Heart right ventricle (tissue), 16 donors: ENCODE data around the gene MALRD1. TPM values are rescaled to one million over a fixed set of nuclear protein-coding genes. Genes with fewer than 3 reads are reported as not detected.

Source experiments
- ATAC-seq, 8 donors: fragments of 200-7000 bp; cut with Tn5 transposase; one replicate each; pipeline ENCODE4 v1.9.1; 2020; ENCODE audit warnings: mild to moderate bottlenecking in 8 of 8, moderate library complexity in 8 of 8, moderate number of reproducible peaks in 1 of 8
- DNase-seq, 2 donors: peaks; one replicate each; pipeline ENCODE4 v3.0.0-alpha.2; 2020
- H3K27ac ChIP-seq, 10 donors: fragments of 200-600 bp; sonication (generic) in 2 of 10; one replicate each; pipeline versions ENCODE4 v1.5.0 to v1.8.0; 2020 to 2022; ENCODE audit warnings: mild to moderate bottlenecking in 3 of 10
- H3K27me3 ChIP-seq, 7 donors: fragments of 200-600 bp; one replicate each; pipeline ENCODE4 v1.8.0; 2021 to 2022; ENCODE audit warnings: mild to moderate bottlenecking in 2 of 7
- H3K36me3 ChIP-seq, 9 donors: fragments of 200-600 bp; sonication (generic) in 1 of 9; one replicate each; pipeline versions ENCODE4 v1.5.0 to v1.8.0; 2020 to 2022; ENCODE audit warnings: mild to moderate bottlenecking in 2 of 9
- H3K4me1 ChIP-seq, 9 donors: fragments of 200-600 bp; sonication (generic) in 1 of 9; one replicate each; pipeline versions ENCODE4 v1.5.0 to v1.8.0; 2020 to 2022; ENCODE audit warnings: mild to moderate bottlenecking in 4 of 9
- H3K4me3 ChIP-seq, 10 donors: fragments of 200-600 bp; sonication (generic) in 2 of 10; one replicate each; pipeline versions ENCODE4 v1.5.0 to v1.8.0; 2020 to 2022; ENCODE audit warnings: mild to moderate bottlenecking in 7 of 10, moderate library complexity in 2 of 10
- H3K9me3 ChIP-seq, 11 donors: fragments of 200-600 bp in 10 of 11; sonication (generic) in 2 of 11; one replicate each; pipeline versions ENCODE4 v1.5.0 to v1.8.0; 2013 to 2022; ENCODE audit warnings: mild to moderate bottlenecking in 2 of 11, control low read depth in 1 of 11, moderate library complexity in 1 of 11
- WGBS, 2 donors: extraction: QIAGEN DNeasy Blood & Tissue Kit; methylation state at CpG; one replicate each; pipeline ENCODE4 v1.1.7; 2013; ENCODE audit warnings: inconsistent platforms in 1 of 2; 5-methylcytosine and 5-hydroxymethylcytosine counted together
- intact Hi-C, 10 donors: fragments of 100-400 bp; cut with DNase I; formaldehyde crosslinking; loops; one replicate each; pipeline versions ENCODE4 v1.11.1 to v1.14.2; 2022
- polyA plus RNA-seq, 2 donors: library from polyadenylated mRNA; stranded (reverse); fragments of 200-250 nt; gene quantifications; one replicate each; pipeline ENCODE4 v1.2.3, GENCODE V29; 2013
- total RNA-seq, 10 donors: library from RNA; stranded (reverse); fragmentation: NEBNext Ultra II Directional in 3 of 10; extraction: Animal tissue kit (Norgen Biotek cat#: 25700) in 3 of 10; gene quantifications; one replicate each; pipeline versions ENCODE4 v1.2.1 to v1.2.4, GENCODE V29; 2021 to 2023
- TF ChIP-seq, protein P1 (sequence below), 9 donors: fragments of 200-600 bp; sonication (generic) in 2 of 9; IDR thresholded peaks; one replicate each; pipeline versions ENCODE4 v1.5.0 to v1.8.0; 2021 to 2022; ENCODE audit warnings: antibody characterized with exemption in 9 of 9, mild to moderate bottlenecking in 5 of 9, moderate library complexity in 1 of 9
- donor health status: Arrhythmogenic right ventricular cardiomyopathy.
- donor health status: ischemic (EF 13 %, LVEDD 7.1; RV severe dilation, severe dysfunction).
- donor health status: healthy with polysubstance abuse.
- donor health status: DM: no; HTN: yes; CAD: no.
- donor health status: DM: no; HTN: no; CAD: no.
- donor health status: ischemic (EF 25% LVEDD 6.9; RV normal size, moderate dysfunction).
- donor health status: ischemic (EF 25% LVEDD 5.7; RV mildly dilated, moderate dysfunction).
- donor health status: healthy.
- donor health status: DM: yes; HTN: yes; CAD: no.
- donor health status: Ischemic cardiomyopathy.
- donor health status: ischemic (EF 35%, LVEDD 5.7; RV mildly dilated, moderate dysfunction).
- donor health status: nonischemic (EF 11% LVEDD 7.7; RV severe dilation, severe dysfunction).
- donor health status: DM: yes; HTN: yes; CAD: no.
- donor health status: PGD.
- donor health status: ischemic (EF 29% LVEDD 5.4; RV normal size, mild dysfunction).
- donor health status: nonischemic (EF 23%, LVEDD 6.1; RV moderate dilation, normal function).

Gene MALRD1
- total and polyA plus RNA-seq, 12 donors = 0.10 to 2.2 (median 0.47) TPM

DNA sequence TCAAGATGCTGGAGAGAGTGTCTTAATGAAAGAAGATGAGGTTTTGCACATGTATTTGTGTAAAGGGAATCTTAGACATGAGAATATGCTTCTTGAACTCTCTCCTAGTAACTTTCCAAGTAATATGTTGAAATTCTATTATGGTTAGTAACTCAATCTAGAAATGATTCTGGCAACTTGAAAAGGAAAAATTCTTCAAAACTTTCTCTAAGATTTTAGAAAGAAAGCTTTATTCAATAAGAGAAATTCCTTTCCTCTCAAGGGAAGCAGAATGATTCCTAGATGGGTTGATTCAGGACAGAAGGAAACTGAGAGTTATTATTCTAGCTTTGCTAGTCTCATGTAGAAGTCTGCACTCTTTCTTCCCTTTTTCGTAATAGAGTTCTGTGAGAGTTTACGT is 403.3 kb downstream of the MALRD1 start:
- peaks cover 0 to 5% (median 0%) of the 10 kb centered on the region in 11 donors for H3K9me3 ChIP-seq
- no peaks in the 10 kb centered on the region for H3K27me3 ChIP-seq
- no peak overlapping the region for H3K27ac ChIP-seq
- DNase-seq (no peak), ATAC-seq (no peak)
- no peak overlapping the region for H3K4me3 ChIP-seq
- intact Hi-C loops = no loop called here
- 70 to 78% methylated on average over 2 of the region's 2 CpGs for WGBS, 2 donors
- H3K4me1 ChIP-seq = no peaks in the 10 kb centered on the region
- H3K36me3 ChIP-seq = no peaks in the 10 kb centered on the region
- TF ChIP-seq, protein P1, sequence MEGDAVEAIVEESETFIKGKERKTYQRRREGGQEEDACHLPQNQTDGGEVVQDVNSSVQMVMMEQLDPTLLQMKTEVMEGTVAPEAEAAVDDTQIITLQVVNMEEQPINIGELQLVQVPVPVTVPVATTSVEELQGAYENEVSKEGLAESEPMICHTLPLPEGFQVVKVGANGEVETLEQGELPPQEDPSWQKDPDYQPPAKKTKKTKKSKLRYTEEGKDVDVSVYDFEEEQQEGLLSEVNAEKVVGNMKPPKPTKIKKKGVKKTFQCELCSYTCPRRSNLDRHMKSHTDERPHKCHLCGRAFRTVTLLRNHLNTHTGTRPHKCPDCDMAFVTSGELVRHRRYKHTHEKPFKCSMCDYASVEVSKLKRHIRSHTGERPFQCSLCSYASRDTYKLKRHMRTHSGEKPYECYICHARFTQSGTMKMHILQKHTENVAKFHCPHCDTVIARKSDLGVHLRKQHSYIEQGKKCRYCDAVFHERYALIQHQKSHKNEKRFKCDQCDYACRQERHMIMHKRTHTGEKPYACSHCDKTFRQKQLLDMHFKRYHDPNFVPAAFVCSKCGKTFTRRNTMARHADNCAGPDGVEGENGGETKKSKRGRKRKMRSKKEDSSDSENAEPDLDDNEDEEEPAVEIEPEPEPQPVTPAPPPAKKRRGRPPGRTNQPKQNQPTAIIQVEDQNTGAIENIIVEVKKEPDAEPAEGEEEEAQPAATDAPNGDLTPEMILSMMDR (IDR thresholded peaks at IDR 0.05) = no peak

DNA sequence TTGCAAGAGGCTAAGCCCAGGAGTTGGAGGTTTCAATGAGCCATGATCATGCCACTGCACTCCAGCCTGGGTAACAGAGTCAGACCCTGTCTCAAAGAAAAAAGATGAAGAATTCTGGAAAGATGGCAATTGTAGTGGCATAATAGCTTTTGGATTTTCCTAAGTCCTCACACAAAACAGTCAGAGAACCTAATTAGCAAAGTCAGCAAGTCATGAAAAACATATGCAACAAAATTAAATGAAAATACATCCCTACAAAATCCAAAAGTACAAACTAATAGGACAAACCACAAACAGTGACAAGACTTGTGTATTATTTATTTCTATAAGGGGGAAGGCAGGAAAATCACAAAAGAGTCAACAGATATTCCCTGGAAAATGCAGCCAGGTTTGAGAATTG is 405.4 kb downstream of the MALRD1 start:
- no peak overlapping the region for H3K4me3 ChIP-seq
- H3K27ac ChIP-seq = no peak overlapping the region
- H3K36me3 ChIP-seq = no peaks in the 10 kb centered on the region
- no peaks in the 10 kb centered on the region for H3K4me1 ChIP-seq
- TF ChIP-seq, protein P1 (IDR thresholded peaks at IDR 0.05) = no peak
- no peak for ATAC-seq
- intact Hi-C loops = no loop called here
- H3K27me3 ChIP-seq = no peaks in the 10 kb centered on the region
- DNase-seq = no peak
- H3K9me3 ChIP-seq = peaks cover 0 to 5% (median 0%) of the 10 kb centered on the region in 11 donors

GRCh38 chr10:19461588-19461987 is 413.0 kb downstream of the MALRD1 start:
- Histone ChIP-seq H3K27me3 (no peaks in the 10 kb centered on the region), H3K27ac (no peak overlapping the region), H3K4me1 (no peaks in the 10 kb centered on the region), H3K4me3 (no peak overlapping the region), H3K36me3 (no peaks in the 10 kb centered on the region), H3K9me3 (no peaks in the 10 kb centered on the region)
- 82 to 92% methylated on average over 5 of the region's 5 CpGs for WGBS, 2 donors
- TF ChIP-seq, protein P1 (IDR thresholded peaks at IDR 0.05) = no peak
- intact Hi-C loops = no loop called here
- DNase-seq (no peak), ATAC-seq (no peak)

- Histone ChIP-seq H3K9me3 (peaks cover 0 to 14% (median 0%) of the 10 kb centered on the region in 11 donors), H3K27ac (no peak overlapping the region), H3K4me1 (no peaks in the 10 kb centered on the region), H3K36me3 (no peaks in the 10 kb centered on the region), H3K4me3 (no peak overlapping the region), H3K27me3 (no peaks in the 10 kb centered on the region)
- DNase-seq (no peak), ATAC-seq (no peak)
- TF ChIP-seq, protein P1 (IDR thresholded peaks at IDR 0.05) = no peak
- WGBS, 2 donors = 94 to 97% methylated on average over 6 of the region's 6 CpGs
- intact Hi-C loops = no loop called here
Measured at GRCh38 chr10:19466709-19467108, 418.1 kb downstream of the MALRD1 start.
